Upper lobe of left lung (tissue), 4 donors: ENCODE measurements around the gene SCARB2.

Experiments used
- CTCF ChIP-seq, 6 experiments: fragments of 450-650 bp in 4 of 6; fragments of 200-600 bp in 2 of 6; sonication (generic) in 2 of 6; IDR thresholded peaks; one replicate each; pipeline ENCODE4 v1.5.1; 2016 to 2019; ENCODE audit warnings: antibody characterized with exemption in 6 of 6
- EP300 ChIP-seq, 4 donors: sonication (generic); formaldehyde crosslinking; IDR thresholded peaks; one replicate each; pipeline ENCODE4 v1.5.1; 2017; ENCODE audit warnings: antibody characterized with exemption in 4 of 4, control low read depth in 2 of 4
- POLR2A ChIP-seq, 4 donors: fragments of 450-650 bp; IDR thresholded peaks; one replicate each; pipeline ENCODE4 v1.5.1; 2016 to 2017; ENCODE audit warnings: antibody characterized with exemption in 4 of 4, mild to moderate bottlenecking in 2 of 4
- POLR2AphosphoS5 ChIP-seq, 2 donors: sonication (generic); formaldehyde crosslinking; IDR thresholded peaks; one replicate each; pipeline ENCODE4 v1.5.1; 2017; ENCODE audit warnings: antibody characterized with exemption in 2 of 2

- TF ChIP-seq POLR2AphosphoS5 (IDR thresholded peaks at IDR 0.05) (no peak), CTCF (IDR thresholded peaks at IDR 0.05) (no peak), POLR2A (IDR thresholded peaks at IDR 0.05) (no peak), EP300 (IDR thresholded peaks at IDR 0.05) (no peak)
Measured at GRCh38 chr4:76216524-76216923, 2.9 kb upstream of the SCARB2 start.
